HepG2 (cell line): ENCODE results near the gene FAF2. TPM values are rescaled to one million over a fixed set of nuclear protein-coding genes. Genes with fewer than 3 reads are reported as not detected.

Experiments
- HNF4G ChIP-seq, 2 experiments: sonication (generic) in 1 of 2; formaldehyde crosslinking in 1 of 2; IDR thresholded peaks; 2 replicates each; pipeline versions ENCODE4 v1.4.0 to v1.6.1; 2011 to 2020; ENCODE audit warnings: borderline replicate concordance in 2 of 2, low read depth in 2 of 2, mild to moderate bottlenecking in 2 of 2, low read length in 1 of 2, missing genetic modification reagents in 1 of 2, moderate library complexity in 1 of 2
- KLF13 ChIP-seq: sonication (generic); formaldehyde crosslinking; IDR thresholded peaks from 2 replicates; pipeline ENCODE4 v1.4.0; 2020; ENCODE audit warnings: mild to moderate bottlenecking, missing genetic modification reagents
- MEF2D ChIP-seq: sonication (generic); formaldehyde crosslinking; IDR thresholded peaks from 2 replicates; pipeline ENCODE4 v1.5.1; 2020; ENCODE audit warnings: mild to moderate bottlenecking, missing genetic modification reagents
- MTA1 ChIP-seq: sonication (generic); formaldehyde crosslinking; IDR thresholded peaks from 2 replicates; pipeline ENCODE4 v1.4.0; 2020; ENCODE audit warnings: missing genetic modification reagents, mild to moderate bottlenecking, borderline replicate concordance
- ZFY ChIP-seq: sonication (generic); formaldehyde crosslinking; IDR thresholded peaks from 2 replicates; pipeline ENCODE4 v1.4.0; 2020; ENCODE audit warnings: missing genetic modification reagents
- ZIK1 ChIP-seq: sonication (generic); formaldehyde crosslinking; IDR thresholded peaks from 2 replicates; pipeline ENCODE4 v1.5.0; 2020; ENCODE audit warnings: mild to moderate bottlenecking, low read depth, missing genetic modification reagents, borderline replicate concordance
- ZNF891 ChIP-seq: sonication (generic); formaldehyde crosslinking; IDR thresholded peaks from 2 replicates; pipeline ENCODE4 v1.5.0; 2020; ENCODE audit warnings: mild to moderate bottlenecking, missing genetic modification reagents
- ZSCAN29 ChIP-seq: sonication (generic); formaldehyde crosslinking; conservative IDR thresholded peaks from 2 replicates; pipeline ENCODE4 v1.4.0; 2020; ENCODE audit warnings: mild to moderate bottlenecking, missing genetic modification reagents
- polyA plus RNA-seq, 8 experiments: library from polyadenylated mRNA; depleted of rRNA in 3 of 8; stranded (reverse) in 7 of 8; unstranded in 1 of 8; fragments of >200 nt; fragmentation: Illumina TruSeq in 4 of 8; extraction: Trizol in 4 of 8; gene quantifications; 2 replicates each; pipeline versions ENCODE4 v1.2.1 to v1.2.3, GENCODE V29; 2011 to 2016; ENCODE audit warnings: low read depth in 4 of 8, missing spikeins in 1 of 8, mixed read lengths in 1 of 8; ENCODE audit not compliant: insufficient read depth in 1 of 8
- total RNA-seq, 5 experiments: library from RNA; depleted of rRNA; stranded (reverse); fragments of >200 nt; fragmentation: Illumina TruSeq; extraction: Trizol; gene quantifications; 2 replicates each; pipeline ENCODE4 v1.2.3, GENCODE V29; 2016; ENCODE audit warnings: low read depth in 1 of 5
- TF ChIP-seq, protein P1 (sequence below): sonication (generic); formaldehyde crosslinking; IDR thresholded peaks from 2 replicates; pipeline ENCODE4 v1.5.0; 2020; ENCODE audit warnings: mild to moderate bottlenecking, missing genetic modification reagents, borderline replicate concordance
- TF ChIP-seq, protein P2 (sequence below): sonication (generic); formaldehyde crosslinking; IDR thresholded peaks from 2 replicates; pipeline ENCODE4 v1.4.0; 2020; ENCODE audit warnings: mild to moderate bottlenecking, missing genetic modification reagents
- TF ChIP-seq, protein P3 (sequence below): sonication (generic); formaldehyde crosslinking; IDR thresholded peaks from 2 replicates; pipeline ENCODE4 v1.4.0; 2020; ENCODE audit warnings: missing genetic modification reagents; ENCODE audit errors: not compliant biosample characterization
- TF ChIP-seq, protein P4 (sequence below): sonication (generic); formaldehyde crosslinking; IDR thresholded peaks from 2 replicates; pipeline ENCODE4 v1.5.0; 2020; ENCODE audit warnings: missing genetic modification reagents, mild to moderate bottlenecking, borderline replicate concordance

Gene FAF2
- total and polyA plus RNA-seq, 2 of the 13 experiments (the other 11 are each of a cell fraction or from before 2014, with no cell fraction given): 27.8 to 34.3 TPM

DNA sequence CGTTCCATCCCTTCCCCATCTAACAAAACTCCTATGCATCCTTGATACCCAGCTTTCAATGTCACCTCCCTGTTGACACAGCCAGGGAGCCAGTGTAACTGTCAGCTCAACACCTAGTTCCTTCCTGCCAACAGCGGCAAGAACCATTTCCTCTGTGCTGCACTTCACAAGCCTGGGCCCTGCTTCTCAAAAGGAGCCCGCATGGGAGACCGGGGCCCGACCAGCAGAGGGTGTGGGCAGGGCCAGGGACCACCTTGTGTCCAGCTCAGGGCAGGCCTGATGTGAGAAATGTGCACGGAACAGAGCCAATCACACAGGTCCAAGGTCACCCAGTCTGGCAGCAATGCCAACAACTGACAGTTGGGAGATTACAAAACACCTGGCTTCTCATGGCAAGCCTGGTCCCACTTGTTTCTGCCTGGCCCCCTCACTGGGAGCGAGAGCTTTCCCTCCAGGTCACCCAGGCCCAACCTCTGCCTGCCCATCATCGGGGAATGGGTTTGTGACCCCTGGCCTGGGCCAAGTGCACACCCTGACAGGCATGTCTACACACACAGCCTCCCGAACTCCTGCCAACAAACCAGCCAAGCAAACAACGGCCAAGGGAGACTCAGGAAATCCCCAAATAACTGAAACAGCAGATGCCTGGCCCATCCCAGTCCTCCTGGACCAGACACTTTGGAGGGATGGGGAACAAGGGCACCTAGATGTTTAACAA is 85.9 kb downstream of the FAF2 start (continued):
- TF ChIP-seq, protein P1, sequence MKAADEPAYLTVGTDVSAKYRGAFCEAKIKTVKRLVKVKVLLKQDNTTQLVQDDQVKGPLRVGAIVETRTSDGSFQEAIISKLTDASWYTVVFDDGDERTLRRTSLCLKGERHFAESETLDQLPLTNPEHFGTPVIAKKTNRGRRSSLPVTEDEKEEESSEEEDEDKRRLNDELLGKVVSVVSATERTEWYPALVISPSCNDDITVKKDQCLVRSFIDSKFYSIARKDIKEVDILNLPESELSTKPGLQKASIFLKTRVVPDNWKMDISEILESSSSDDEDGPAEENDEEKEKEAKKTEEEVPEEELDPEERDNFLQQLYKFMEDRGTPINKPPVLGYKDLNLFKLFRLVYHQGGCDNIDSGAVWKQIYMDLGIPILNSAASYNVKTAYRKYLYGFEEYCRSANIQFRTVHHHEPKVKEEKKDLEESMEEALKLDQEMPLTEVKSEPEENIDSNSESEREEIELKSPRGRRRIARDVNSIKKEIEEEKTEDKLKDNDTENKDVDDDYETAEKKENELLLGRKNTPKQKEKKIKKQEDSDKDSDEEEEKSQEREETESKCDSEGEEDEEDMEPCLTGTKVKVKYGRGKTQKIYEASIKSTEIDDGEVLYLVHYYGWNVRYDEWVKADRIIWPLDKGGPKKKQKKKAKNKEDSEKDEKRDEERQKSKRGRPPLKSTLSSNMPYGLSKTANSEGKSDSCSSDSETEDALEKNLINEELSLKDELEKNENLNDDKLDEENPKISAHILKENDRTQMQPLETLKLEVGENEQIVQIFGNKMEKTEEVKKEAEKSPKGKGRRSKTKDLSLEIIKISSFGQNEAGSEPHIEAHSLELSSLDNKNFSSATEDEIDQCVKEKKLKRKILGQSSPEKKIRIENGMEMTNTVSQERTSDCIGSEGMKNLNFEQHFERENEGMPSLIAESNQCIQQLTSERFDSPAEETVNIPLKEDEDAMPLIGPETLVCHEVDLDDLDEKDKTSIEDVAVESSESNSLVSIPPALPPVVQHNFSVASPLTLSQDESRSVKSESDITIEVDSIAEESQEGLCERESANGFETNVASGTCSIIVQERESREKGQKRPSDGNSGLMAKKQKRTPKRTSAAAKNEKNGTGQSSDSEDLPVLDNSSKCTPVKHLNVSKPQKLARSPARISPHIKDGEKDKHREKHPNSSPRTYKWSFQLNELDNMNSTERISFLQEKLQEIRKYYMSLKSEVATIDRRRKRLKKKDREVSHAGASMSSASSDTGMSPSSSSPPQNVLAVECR: peak; percentile 37; the same call in 1 of the 2 replicates
- TF ChIP-seq, protein P2, sequence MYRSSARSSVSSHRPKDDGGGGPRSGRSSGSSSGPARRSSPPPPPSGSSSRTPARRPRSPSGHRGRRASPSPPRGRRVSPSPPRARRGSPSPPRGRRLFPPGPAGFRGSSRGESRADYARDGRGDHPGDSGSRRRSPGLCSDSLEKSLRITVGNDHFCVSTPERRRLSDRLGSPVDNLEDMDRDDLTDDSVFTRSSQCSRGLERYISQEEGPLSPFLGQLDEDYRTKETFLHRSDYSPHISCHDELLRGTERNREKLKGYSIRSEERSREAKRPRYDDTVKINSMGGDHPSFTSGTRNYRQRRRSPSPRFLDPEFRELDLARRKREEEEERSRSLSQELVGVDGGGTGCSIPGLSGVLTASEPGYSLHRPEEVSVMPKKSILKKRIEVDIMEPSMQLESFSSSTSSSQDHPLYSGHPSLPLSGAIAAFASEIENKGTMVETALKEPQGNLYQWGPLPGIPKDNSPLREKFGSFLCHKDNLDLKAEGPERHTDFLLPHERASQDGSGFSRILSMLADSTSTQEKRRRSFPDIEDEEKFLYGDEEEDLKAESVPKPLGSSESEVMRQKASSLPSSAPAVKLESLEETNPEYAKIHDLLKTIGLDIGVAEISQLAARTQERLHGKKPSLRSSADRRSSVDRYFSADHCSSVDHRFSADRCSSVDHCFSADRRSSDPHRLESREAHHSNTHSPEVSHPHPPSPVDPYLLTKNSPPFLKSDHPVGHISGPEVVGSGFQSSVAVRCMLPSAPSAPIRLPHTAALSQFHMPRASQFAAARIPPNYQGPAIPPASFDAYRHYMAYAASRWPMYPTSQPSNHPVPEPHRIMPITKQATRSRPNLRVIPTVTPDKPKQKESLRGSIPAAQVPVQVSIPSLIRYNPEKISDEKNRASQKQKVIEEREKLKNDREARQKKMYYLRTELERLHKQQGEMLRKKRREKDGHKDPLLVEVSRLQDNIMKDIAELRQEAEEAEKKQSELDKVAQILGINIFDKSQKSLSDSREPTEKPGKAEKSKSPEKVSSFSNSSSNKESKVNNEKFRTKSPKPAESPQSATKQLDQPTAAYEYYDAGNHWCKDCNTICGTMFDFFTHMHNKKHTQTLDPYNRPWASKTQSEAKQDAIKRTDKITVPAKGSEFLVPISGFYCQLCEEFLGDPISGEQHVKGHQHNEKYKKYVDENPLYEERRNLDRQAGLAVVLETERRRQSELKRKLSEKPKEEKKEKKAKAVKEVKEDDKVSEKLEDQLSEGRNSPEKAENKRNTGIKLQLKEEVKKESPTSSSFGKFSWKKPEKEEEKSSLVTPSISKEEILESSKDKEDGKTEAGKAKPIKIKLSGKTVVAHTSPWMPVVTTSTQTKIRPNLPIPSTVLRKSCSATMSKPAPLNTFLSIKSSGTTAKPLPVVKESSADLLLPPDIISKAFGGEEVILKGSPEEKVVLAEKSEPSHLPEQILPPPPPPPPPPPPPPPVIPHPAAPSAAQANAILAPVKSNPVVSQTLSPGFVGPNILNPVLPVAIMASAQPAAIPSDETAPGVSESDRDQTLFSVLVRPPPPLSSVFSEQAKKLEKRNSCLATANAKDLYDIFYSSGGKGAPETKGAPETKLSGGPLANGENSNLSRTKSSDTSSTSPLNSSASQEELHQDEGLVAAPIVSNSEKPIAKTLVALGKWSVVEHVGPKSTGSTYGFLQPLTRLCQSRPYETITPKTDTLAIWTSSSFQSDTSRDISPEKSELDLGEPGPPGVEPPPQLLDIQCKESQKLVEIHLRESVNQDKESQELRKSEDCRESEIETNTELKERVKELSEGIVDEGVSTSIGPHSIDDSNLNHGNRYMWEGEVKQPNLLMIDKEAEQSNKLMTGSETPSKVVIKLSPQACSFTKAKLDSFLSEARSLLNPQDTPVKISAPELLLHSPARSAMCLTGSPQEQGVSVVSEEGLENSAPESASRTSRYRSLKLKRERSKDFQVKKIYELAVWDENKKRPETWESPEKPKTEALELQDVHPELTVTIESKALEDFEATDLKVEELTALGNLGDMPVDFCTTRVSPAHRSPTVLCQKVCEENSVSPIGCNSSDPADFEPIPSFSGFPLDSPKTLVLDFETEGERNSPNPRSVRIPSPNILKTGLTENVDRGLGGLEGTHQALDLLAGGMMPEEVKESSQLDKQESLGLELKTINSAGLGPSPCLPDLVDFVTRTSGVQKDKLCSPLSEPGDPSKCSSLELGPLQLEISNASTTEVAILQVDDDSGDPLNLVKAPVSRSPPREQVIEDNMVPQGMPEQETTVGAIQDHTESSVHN: no peak
- TF ChIP-seq ZIK1 (CRISPR knock-in tag) (no peak), KLF13 (CRISPR knock-in tag) (no peak), ZFY (no peak; the same call in 1 of the 2 replicates), ZNF891 (CRISPR knock-in tag) (0 out of 2 replicates have a peak, but pooled peaks have one; percentile 55), MEF2D (CRISPR knock-in tag) (0 out of 2 replicates have a peak, but pooled peaks have one; percentile 20), HNF4G (IDR thresholded peaks at IDR 0.05; ENCODE audit: borderline replicate concordance, low read depth, low read length) (no peak), HNF4G (CRISPR knock-in tag; IDR thresholded peaks at IDR 0.05; ENCODE audit: borderline replicate concordance, low read depth) (0 out of 2 replicates have a peak, but pooled peaks have one; percentile 40), ZSCAN29 (CRISPR knock-in tag) (no peak), MTA1 (CRISPR knock-in tag) (no peak; the same call in 1 of the 2 replicates)
- TF ChIP-seq, protein P3, sequence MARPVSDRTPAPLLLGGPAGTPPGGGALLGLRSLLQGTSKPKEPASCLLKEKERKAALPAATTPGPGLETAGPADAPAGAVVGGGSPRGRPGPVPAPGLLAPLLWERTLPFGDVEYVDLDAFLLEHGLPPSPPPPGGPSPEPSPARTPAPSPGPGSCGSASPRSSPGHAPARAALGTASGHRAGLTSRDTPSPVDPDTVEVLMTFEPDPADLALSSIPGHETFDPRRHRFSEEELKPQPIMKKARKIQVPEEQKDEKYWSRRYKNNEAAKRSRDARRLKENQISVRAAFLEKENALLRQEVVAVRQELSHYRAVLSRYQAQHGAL (CRISPR knock-in tag): no peak
- TF ChIP-seq, protein P4, sequence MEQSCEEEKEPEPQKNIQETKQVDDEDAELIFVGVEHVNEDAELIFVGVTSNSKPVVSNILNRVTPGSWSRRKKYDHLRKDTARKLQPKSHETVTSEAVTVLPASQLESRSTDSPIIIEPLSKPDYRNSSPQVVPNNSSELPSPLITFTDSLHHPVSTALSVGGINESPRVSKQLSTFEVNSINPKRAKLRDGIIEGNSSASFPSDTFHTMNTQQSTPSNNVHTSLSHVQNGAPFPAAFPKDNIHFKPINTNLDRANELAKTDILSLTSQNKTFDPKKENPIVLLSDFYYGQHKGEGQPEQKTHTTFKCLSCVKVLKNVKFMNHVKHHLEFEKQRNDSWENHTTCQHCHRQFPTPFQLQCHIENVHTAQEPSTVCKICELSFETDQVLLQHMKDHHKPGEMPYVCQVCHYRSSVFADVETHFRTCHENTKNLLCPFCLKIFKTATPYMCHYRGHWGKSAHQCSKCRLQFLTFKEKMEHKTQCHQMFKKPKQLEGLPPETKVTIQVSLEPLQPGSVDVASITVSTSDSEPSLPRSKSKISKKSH (CRISPR knock-in tag): 0 out of 2 replicates have a peak, but pooled peaks have one; percentile 47
